CD4-positive, alpha-beta T cell (primary cell): Measurements from ENCODE around the gene ISG20. TPM values are rescaled to one million over a fixed set of nuclear protein-coding genes. Genes with fewer than 3 reads are reported as not detected.

Experiments
- ATAC-seq: fragments of 200-7000 bp; cut with Tn5 transposase; one replicate; pipeline ENCODE4 v1.10.0; 2022; ENCODE audit warnings: mild to moderate bottlenecking; ENCODE audit not compliant: poor library complexity
- CTCF ChIA-PET: fragments of 350-600 bp; sonication (Branson Sonifier 250); formaldehyde crosslinking; loops from one replicate; lab custom pipeline; 2021; ENCODE audit warnings: antibody characterized with exemption, inconsistent platforms; lab: Charles Lee
- POLR2A ChIA-PET: fragments of 350-600 bp; sonication (Branson Sonifier 250); formaldehyde crosslinking; loops from one replicate; lab custom pipeline; 2021; ENCODE audit warnings: antibody characterized with exemption, inconsistent platforms; lab: Charles Lee
- DNase-seq, 14 experiments: peaks; one replicate each; pipeline ENCODE4 v3.0.0-alpha.2; 2013 to 2020; ENCODE audit warnings: mixed read lengths in 2 of 14
- H3K27ac ChIP-seq, 2 donors: one replicate each; pipeline versions ENCODE4 v1.5.1 to v1.7.0; 2013; ENCODE audit warnings: low read length in 2 of 2, low read depth in 1 of 2, mild to moderate bottlenecking in 1 of 2
- H3K27me3 ChIP-seq, 2 experiments: 1 replicate in 1 of 2; 2 replicates in 1 of 2; pipeline versions ENCODE4 v1.6.1 to v1.7.0; 2013; ENCODE audit warnings: low read length in 2 of 2, control low read depth in 1 of 2, mild to moderate bottlenecking in 1 of 2, moderate library complexity in 1 of 2; ENCODE audit not compliant: insufficient read depth in 2 of 2, control insufficient read depth in 1 of 2
- H3K36me3 ChIP-seq: one replicate; pipeline ENCODE4 v1.6.1; 2013; ENCODE audit warnings: low read length, control low read depth; ENCODE audit not compliant: insufficient read depth
- H3K4me1 ChIP-seq: one replicate; pipeline ENCODE4 v1.6.1; 2013; ENCODE audit warnings: low read length, control low read depth; ENCODE audit not compliant: insufficient read depth
- H3K4me3 ChIP-seq: one replicate; pipeline ENCODE4 v1.5.1; 2013; ENCODE audit warnings: mild to moderate bottlenecking, low read length, moderate library complexity
- H3K9me3 ChIP-seq, 2 experiments: 1 replicate in 1 of 2; 2 replicates in 1 of 2; pipeline versions ENCODE4 v1.6.1 to v1.7.0; 2013; ENCODE audit warnings: low read length in 2 of 2, mild to moderate bottlenecking in 2 of 2, control low read depth in 1 of 2, moderate library complexity in 1 of 2; ENCODE audit not compliant: control insufficient read depth in 1 of 2, insufficient read depth in 1 of 2
- H3K27ac Mint-ChIP-seq: one replicate; pipeline ENCODE4 v1.8.0; 2020; ENCODE audit warnings: mixed read lengths
- H3K27me3 Mint-ChIP-seq: one replicate; pipeline ENCODE4 v1.8.0; 2021; ENCODE audit warnings: mixed read lengths
- H3K36me3 Mint-ChIP-seq: one replicate; pipeline ENCODE4 v1.8.0; 2021; ENCODE audit warnings: low read depth, mixed read lengths
- H3K4me1 Mint-ChIP-seq: one replicate; pipeline ENCODE4 v1.8.0; 2021; ENCODE audit warnings: low read depth, mixed read lengths
- H3K4me3 Mint-ChIP-seq: one replicate; pipeline ENCODE4 v1.8.0; 2020; ENCODE audit warnings: mild to moderate bottlenecking, mixed read lengths
- H3K9me3 Mint-ChIP-seq: one replicate; pipeline ENCODE4 v1.8.0; 2020; ENCODE audit warnings: mixed read lengths
- intact Hi-C, 2 experiments: fragments of 100-400 bp; cut with DNase I in 1 of 2; cut with micrococcal nuclease in 1 of 2; formaldehyde crosslinking; loops; one replicate each; pipeline versions ENCODE4 v1.15.1 to v1.9.0; 2023 to 2025; cut with DNase I, micrococcal nuclease
- total RNA-seq, 174 experiments: library from RNA in 2 of 174; stranded (reverse) in 2 of 174; gene quantifications; one replicate each; pipeline ENCODE4 v1.2.3 and lab custom pipeline; 2021 to 2026
- TF ChIP-seq, protein P1 (sequence below): fragments of 200-600 bp; IDR thresholded peaks from one replicate; pipeline ENCODE4 v1.8.0; 2022; ENCODE audit warnings: antibody characterized with exemption, mild to moderate bottlenecking

Gene ISG20
- total RNA-seq, 2 experiments from 2014 or later = 152 to 157 TPM

DNA sequence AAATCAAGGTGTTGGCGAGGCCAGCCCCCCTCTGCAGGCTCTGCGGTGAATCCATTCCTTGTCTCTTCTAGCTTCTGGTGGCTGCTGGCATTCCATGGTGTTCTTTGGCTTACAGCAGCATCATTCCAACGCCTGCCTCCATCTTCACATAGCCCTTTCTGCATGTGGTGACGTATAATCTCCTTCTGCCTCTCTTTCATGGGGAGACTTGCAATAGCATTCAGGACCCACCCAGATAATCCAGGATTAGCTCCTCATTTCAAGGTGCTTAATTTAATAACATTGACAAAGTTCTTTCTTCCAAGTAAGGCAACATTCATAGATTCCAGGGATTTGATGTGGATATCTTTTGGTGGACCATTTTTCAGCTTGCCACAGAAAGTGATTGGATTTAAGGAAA, 35.8 kb downstream of the ISG20 start:
- DNase-seq (no peak), ATAC-seq (no peak)
- intact Hi-C loops = no loop called here
- Histone ChIP-seq H3K4me3 (no peak overlapping the region), H3K27ac (no peak overlapping the region), H3K4me1 (no peaks in the 10 kb centered on the region), H3K9me3 (no peaks in the 10 kb centered on the region), H3K36me3 (no peaks in the 10 kb centered on the region), H3K27me3 (peaks cover 0 to 2% of the 10 kb centered on the region in 2 experiments)
- Mint-ChIP-seq H3K4me1 (no peaks in the 10 kb centered on the region), H3K27me3 (peaks cover 45% of the 10 kb centered on the region), H3K9me3 (peaks cover 3% of the 10 kb centered on the region), H3K36me3 (no peaks in the 10 kb centered on the region), H3K27ac (no peak overlapping the region), H3K4me3 (no peak overlapping the region)
- CTCF ChIA-PET = no interaction called here
- TF ChIP-seq, protein P1, sequence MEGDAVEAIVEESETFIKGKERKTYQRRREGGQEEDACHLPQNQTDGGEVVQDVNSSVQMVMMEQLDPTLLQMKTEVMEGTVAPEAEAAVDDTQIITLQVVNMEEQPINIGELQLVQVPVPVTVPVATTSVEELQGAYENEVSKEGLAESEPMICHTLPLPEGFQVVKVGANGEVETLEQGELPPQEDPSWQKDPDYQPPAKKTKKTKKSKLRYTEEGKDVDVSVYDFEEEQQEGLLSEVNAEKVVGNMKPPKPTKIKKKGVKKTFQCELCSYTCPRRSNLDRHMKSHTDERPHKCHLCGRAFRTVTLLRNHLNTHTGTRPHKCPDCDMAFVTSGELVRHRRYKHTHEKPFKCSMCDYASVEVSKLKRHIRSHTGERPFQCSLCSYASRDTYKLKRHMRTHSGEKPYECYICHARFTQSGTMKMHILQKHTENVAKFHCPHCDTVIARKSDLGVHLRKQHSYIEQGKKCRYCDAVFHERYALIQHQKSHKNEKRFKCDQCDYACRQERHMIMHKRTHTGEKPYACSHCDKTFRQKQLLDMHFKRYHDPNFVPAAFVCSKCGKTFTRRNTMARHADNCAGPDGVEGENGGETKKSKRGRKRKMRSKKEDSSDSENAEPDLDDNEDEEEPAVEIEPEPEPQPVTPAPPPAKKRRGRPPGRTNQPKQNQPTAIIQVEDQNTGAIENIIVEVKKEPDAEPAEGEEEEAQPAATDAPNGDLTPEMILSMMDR = no peak
- POLR2A ChIA-PET = no interaction called here

DNA sequence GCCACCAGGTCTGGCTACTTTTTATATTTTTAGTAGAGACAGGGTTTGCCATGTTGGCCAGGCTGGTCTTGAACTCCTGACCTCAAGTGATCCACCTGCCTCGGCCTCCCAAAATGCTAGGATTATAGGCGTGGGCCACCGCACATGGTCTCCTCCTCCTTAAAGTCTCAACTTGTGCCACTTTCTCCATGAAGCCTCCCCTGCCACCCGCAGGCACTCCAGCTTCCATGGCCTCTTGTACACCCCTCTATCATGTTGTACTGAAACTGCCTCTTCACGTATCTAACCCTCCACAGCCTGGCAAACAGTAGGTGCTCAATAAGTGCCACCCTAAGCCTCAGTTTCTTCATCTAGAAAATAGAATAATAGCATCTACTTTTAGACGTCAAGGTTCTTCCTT, 39.9 kb downstream of the ISG20 start:
- intact Hi-C loops = no loop called here
- CTCF ChIA-PET = no interaction called here
- no peaks in the 10 kb centered on the region for H3K4me1 Mint-ChIP-seq

DNA sequence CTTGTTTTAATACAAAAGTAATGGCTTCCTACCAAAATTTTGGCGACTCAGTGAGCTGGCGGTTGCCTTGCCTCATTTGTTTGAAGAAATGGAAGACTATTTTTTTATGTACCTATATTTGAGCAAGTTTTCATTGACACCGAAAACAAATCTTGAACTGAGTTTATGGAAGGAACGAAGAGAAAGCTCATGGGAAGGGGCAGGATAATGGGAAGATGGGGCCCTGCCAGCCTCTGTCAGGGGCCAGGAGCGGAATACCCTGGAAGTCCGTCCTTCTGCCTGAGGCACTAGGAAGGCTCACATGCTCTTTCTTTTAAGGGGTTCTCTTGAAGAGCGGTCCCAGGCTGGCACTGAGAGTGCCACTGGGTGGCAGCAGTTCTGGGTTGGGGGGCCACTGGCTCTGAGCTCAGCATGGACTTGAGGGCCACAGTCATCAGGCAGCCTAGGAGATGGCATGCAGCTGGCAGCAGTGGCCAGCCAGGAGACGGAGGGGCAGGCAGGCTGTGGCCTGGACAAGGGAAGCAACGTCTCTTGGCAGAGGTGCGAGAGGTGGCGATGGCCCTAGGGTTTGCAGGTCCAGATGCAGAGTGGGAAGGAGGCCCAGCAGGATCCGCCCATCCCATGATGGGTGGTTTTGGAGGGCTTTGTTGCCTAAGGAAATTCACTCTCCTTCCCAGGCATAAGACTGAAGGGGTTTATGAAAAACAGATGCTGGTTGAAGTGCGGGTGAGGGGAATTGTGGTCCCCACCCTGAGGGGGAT, 41.6 kb downstream of the ISG20 start:
- POLR2A ChIA-PET = no interaction called here
- no peaks in the 10 kb centered on the region for H3K4me1 Mint-ChIP-seq

More for the DNA sequence above, 39.9 kb downstream of the ISG20 start:
- peaks cover 15% of the 10 kb centered on the region for H3K27me3 Mint-ChIP-seq
- no peak overlapping the region for H3K4me3 Mint-ChIP-seq
- DNase-seq (no peak), ATAC-seq (no peak)
- H3K9me3 Mint-ChIP-seq = no peaks in the 10 kb centered on the region
- H3K4me3 ChIP-seq = no peak overlapping the region
- POLR2A ChIA-PET = no interaction called here
- H3K36me3 ChIP-seq = no peaks in the 10 kb centered on the region
- TF ChIP-seq, protein P1 = no peak
- no peaks in the 10 kb centered on the region for H3K27me3 ChIP-seq
- no peak overlapping the region for H3K27ac ChIP-seq
- H3K4me1 ChIP-seq = no peaks in the 10 kb centered on the region
- no peak overlapping the region for H3K27ac Mint-ChIP-seq
- no peaks in the 10 kb centered on the region for H3K36me3 Mint-ChIP-seq
- no peaks in the 10 kb centered on the region for H3K9me3 ChIP-seq

More for the DNA sequence above, 41.6 kb downstream of the ISG20 start:
- no peak overlapping the region for H3K4me3 ChIP-seq
- Mint-ChIP-seq H3K27me3 (peaks cover 6% of the 10 kb centered on the region), H3K27ac (no peak overlapping the region), H3K4me3 (no peak overlapping the region), H3K9me3 (no peaks in the 10 kb centered on the region), H3K36me3 (no peaks in the 10 kb centered on the region)
- CTCF ChIA-PET = interaction anchor here (0.9 kb wide), 1 partner anchor 13 kb away, joined by 3 read pairs; no protein-coding TSS in a partner anchor
- no peak overlapping the region for H3K27ac ChIP-seq
- H3K4me1 ChIP-seq = no peaks in the 10 kb centered on the region
- ATAC-seq (no peak), DNase-seq (no peak)
- no peaks in the 10 kb centered on the region for H3K9me3 ChIP-seq
- H3K27me3 ChIP-seq = no peaks in the 10 kb centered on the region
- TF ChIP-seq, protein P1 = no peak
- intact Hi-C loops = no loop called here
- no peaks in the 10 kb centered on the region for H3K36me3 ChIP-seq
